ENCODE results near the gene SART3. TPM values are rescaled to one million over a fixed set of nuclear protein-coding genes. Genes with fewer than 3 reads are reported as not detected.

Gene SART3
- total RNA-seq, 2 experiments from 2014 or later: 81.9 to 82.5 TPM

DNA sequence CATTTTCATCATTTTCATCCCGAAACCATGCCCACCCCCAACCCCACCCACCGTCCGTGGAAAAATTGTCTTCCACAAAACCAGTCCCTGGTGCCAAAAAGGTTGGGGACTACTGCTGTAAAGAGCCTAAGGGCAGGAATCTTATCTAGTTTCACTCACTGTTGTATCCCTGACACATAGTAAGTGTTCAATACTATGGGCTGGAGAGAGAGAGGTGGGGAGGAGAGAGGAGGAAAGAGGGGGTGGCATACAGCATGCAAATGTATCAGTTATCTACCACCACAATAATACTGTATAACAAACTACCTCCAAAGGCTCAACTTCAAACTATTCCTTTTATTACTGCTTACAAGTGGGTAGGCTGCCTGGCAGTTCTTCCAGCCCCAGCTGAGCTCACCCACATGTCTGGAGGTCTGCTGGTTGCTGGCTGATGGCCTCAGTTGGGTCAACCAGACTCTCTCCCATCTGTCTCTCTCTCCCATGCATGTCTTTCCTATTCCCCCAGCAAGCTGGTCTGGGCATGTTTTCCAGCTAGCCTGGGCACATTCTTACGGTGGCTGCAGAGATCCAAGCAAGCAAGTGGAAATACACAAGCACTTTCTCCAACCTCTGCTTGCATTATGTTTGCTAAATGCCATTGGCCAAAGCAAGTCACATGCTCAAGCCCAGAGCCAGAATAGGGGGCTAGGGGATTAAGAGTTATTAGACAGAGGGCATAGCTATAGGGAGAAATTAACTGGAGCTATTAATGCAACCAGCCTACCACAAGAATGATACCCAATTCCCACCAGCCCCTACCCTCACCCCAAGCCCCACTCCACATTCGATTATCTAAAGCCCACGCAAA, 77.5 kb downstream of the SART3 start:
- Mint-ChIP-seq H3K4me3 (no peak overlapping the region), H3K4me1 (ENCODE audit: low read depth) (no peaks in the 10 kb centered on the region), H3K27ac (no peak overlapping the region), H3K36me3 (ENCODE audit: low read depth) (no peaks in the 10 kb centered on the region), H3K9me3 (peaks cover 5% of the 10 kb centered on the region), H3K27me3 (ENCODE audit: low read depth) (peaks cover 15% of the 10 kb centered on the region)
- intact Hi-C loops (cut with micrococcal nuclease): no loop called here
- CTCF ChIA-PET: interaction anchor here (0.5 to 1.8 kb wide), 2 partner anchors 12 to 554 kb away, joined by 4 to 6 read pairs; no protein-coding TSS in a partner anchor
- no peak for DNase-seq

DNA sequence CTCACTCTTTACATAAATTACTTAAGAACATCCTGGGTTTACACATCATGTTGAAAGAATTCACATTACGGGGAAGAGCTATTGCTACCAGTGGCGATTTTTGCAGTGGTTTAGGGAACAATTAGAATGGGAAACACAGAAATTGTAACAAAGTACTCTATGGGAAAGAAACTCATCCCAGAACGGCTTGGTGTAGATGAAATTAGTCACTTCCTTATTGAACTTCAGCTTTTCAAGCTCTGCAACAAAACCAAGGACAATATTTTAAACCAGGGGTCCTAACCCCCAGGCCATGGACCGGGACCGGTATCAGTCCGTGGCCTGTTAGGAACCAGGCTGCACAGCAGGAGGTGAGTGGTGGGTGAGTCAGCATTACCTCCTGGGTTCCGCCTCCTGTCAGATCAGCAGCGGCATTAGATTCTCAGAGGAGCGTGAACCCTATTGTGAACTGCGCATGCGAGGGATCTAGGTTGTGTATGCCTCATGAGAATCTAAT, 78.2 kb downstream of the SART3 start:
- H3K27ac Mint-ChIP-seq: no peak overlapping the region
- CTCF ChIA-PET: interaction anchor here (0.5 to 1.8 kb wide), 2 partner anchors 12 to 553 kb away, joined by 4 to 6 read pairs; no protein-coding TSS in a partner anchor
- DNase-seq: no peak
- H3K36me3 Mint-ChIP-seq (ENCODE audit: low read depth): no peaks in the 10 kb centered on the region
- H3K4me1 Mint-ChIP-seq (ENCODE audit: low read depth): no peaks in the 10 kb centered on the region
- H3K27me3 Mint-ChIP-seq (ENCODE audit: low read depth): peaks cover 11% of the 10 kb centered on the region
- intact Hi-C loops (cut with micrococcal nuclease): no loop called here
- peaks cover 5% of the 10 kb centered on the region for H3K9me3 Mint-ChIP-seq
- H3K4me3 Mint-ChIP-seq: no peak overlapping the region

DNA sequence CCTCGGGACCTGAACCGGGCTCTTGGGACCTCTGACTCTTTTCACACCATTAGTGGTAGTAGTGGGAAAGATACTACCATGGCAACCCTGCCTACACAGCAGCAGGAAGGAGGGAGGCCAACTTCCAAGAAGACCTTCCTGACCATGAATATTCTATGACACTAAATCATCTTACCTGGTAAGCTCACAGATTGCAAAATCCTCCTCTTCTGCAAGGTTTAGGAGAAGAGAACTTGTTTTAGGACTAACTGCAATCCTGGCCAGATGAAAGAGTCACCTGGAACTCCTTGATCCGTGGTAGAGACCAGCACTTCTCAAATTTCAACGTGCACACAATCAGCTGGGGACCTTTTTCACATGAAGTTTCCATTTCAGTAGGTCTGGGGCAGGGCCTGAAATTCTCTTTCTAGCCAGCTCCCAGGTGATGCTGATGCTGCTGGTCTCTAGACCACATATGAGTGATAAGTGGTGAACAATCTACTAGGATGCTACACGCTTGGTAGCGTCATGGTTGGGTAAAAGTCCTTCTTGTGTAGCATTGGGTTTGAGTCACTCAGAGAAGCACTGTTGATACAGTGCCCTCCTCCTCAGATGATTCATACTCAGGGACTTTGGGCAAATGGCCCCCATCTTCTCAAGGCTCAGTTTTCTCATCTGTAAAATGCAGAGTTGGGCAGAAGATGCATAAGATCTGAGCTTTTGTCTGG, 81.5 kb downstream of the SART3 start:
- no peaks in the 10 kb centered on the region for H3K4me1 Mint-ChIP-seq (ENCODE audit: low read depth)
- H3K4me3 Mint-ChIP-seq: no peak overlapping the region
- CTCF ChIA-PET: no interaction called here

GRCh38 chr12:108478611-108479206, 82.3 kb downstream of the SART3 start:
- intact Hi-C loops (cut with micrococcal nuclease): no loop called here
- no peak overlapping the region for H3K4me3 Mint-ChIP-seq
- H3K4me1 Mint-ChIP-seq (ENCODE audit: low read depth): no peaks in the 10 kb centered on the region
- H3K36me3 Mint-ChIP-seq (ENCODE audit: low read depth): no peaks in the 10 kb centered on the region
- no peaks in the 10 kb centered on the region for H3K9me3 Mint-ChIP-seq
- no peak overlapping the region for H3K27ac Mint-ChIP-seq
- CTCF ChIA-PET: no interaction called here
- no peak for DNase-seq
- H3K27me3 Mint-ChIP-seq (ENCODE audit: low read depth): peaks cover 9% of the 10 kb centered on the region

More for the DNA sequence above, 81.5 kb downstream of the SART3 start:
- Mint-ChIP-seq H3K9me3 (no peaks in the 10 kb centered on the region), H3K27me3 (ENCODE audit: low read depth) (peaks cover 9% of the 10 kb centered on the region), H3K36me3 (ENCODE audit: low read depth) (no peaks in the 10 kb centered on the region), H3K27ac (no peak overlapping the region)
- intact Hi-C loops (cut with micrococcal nuclease): no loop called here
- DNase-seq: no peak

GRCh38 chr12:108477881-108478259, 83.1 kb downstream of the SART3 start:
- H3K27ac Mint-ChIP-seq: no peak overlapping the region
- intact Hi-C loops (cut with micrococcal nuclease): no loop called here
- H3K4me3 Mint-ChIP-seq: no peak overlapping the region
- CTCF ChIA-PET: no interaction called here
- no peaks in the 10 kb centered on the region for H3K36me3 Mint-ChIP-seq (ENCODE audit: low read depth)
- no peaks in the 10 kb centered on the region for H3K4me1 Mint-ChIP-seq (ENCODE audit: low read depth)
- no peak for DNase-seq
- H3K27me3 Mint-ChIP-seq (ENCODE audit: low read depth): peaks cover 9% of the 10 kb centered on the region
- no peaks in the 10 kb centered on the region for H3K9me3 Mint-ChIP-seq

GRCh38 chr12:108477055-108477880, 83.7 kb downstream of the SART3 start:
- Mint-ChIP-seq H3K4me3 (no peak overlapping the region), H3K27me3 (ENCODE audit: low read depth) (peaks cover 9% of the 10 kb centered on the region), H3K4me1 (ENCODE audit: low read depth) (no peaks in the 10 kb centered on the region), H3K36me3 (ENCODE audit: low read depth) (no peaks in the 10 kb centered on the region), H3K9me3 (no peaks in the 10 kb centered on the region), H3K27ac (no peak overlapping the region)
- intact Hi-C loops (cut with micrococcal nuclease): no loop called here
- CTCF ChIA-PET: no interaction called here
- no peak for DNase-seq

GRCh38 chr12:108475396-108475795, 85.6 kb downstream of the SART3 start:
- no peaks in the 10 kb centered on the region for H3K9me3 Mint-ChIP-seq
- no peak overlapping the region for H3K27ac Mint-ChIP-seq
- H3K4me3 Mint-ChIP-seq: no peak overlapping the region
- CTCF ChIA-PET: no interaction called here
- no peak for DNase-seq
- no peaks in the 10 kb centered on the region for H3K4me1 Mint-ChIP-seq (ENCODE audit: low read depth)
- H3K36me3 Mint-ChIP-seq (ENCODE audit: low read depth): no peaks in the 10 kb centered on the region
- intact Hi-C loops (cut with micrococcal nuclease): no loop called here
- peaks cover 3% of the 10 kb centered on the region for H3K27me3 Mint-ChIP-seq (ENCODE audit: low read depth)

DNA sequence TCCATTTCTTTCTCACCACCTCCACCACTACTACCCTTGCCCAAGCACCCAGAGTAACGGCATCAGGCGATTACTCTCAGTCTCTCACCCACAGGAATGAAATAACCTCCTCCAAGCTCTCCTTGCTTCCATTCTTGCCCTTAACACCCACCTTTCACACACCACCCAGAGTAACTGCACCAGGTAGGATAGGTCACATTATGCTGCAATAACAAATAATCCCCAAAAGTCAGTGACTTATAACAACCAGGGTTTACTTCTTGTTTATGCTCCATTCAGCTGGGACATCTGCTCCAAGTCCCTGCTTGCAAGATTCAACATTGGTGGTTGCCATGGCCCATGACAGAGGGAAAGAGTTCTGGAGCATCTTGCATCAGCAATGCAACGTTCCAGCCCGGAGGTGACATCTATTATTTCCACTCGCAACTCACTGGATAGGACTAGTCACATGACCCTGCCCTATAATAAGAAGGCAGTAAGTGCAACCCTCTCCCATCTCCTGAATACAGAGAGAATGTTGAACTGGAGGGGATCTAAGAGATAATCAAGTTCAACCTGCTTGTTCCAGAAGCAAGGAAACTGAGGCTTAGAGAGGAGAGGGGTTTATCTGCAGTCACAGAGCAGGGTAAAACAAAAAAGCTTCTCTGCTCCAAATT, 87.4 kb downstream of the SART3 start:
- CTCF ChIA-PET: interaction anchor here (1.2 kb wide), 1 partner anchor 411 kb away, joined by 3 read pairs; no protein-coding TSS in a partner anchor
- no peak overlapping the region for H3K4me3 Mint-ChIP-seq
- no peak overlapping the region for H3K27ac Mint-ChIP-seq
- intact Hi-C loops (cut with micrococcal nuclease): no loop called here
- H3K27me3 Mint-ChIP-seq (ENCODE audit: low read depth): peaks cover 6% of the 10 kb centered on the region
- DNase-seq: no peak
- H3K36me3 Mint-ChIP-seq (ENCODE audit: low read depth): no peaks in the 10 kb centered on the region
- H3K9me3 Mint-ChIP-seq: no peaks in the 10 kb centered on the region
- H3K4me1 Mint-ChIP-seq (ENCODE audit: low read depth): no peaks in the 10 kb centered on the region

Other genes with a start within 250 kb of the SART3 start
- gene CMKLR1, start 221.9 kb downstream of the SART3 start, total RNA-seq: not detected
- gene FICD, start 45.9 kb downstream of the SART3 start, total RNA-seq: 1 to 10 TPM; 3.4 to 3.7 TPM
- 100 to 1,000 TPM; 103 to 105 TPM for gene ISCU, start 1.4 kb upstream of the SART3 start, total RNA-seq
- gene TMEM119, start 36.9 kb upstream of the SART3 start, total RNA-seq: not detected
- gene SELPLG, start 72.7 kb upstream of the SART3 start, total RNA-seq: 10 to 100 TPM; 19.9 to 21.9 TPM
- gene CORO1C, start 170.3 kb upstream of the SART3 start, total RNA-seq: 10 to 100 TPM; 36.4 to 43.7 TPM

Data from activated naive CD4-positive, alpha-beta T cell treated with anti-CD3 and anti-CD28 coated beads for 36 hours (primary cell).